ENCODE data around the gene ZNF283.

Gene ZNF283

GRCh38 chr19:43872547-43873336 lies 45.6 kb downstream of the ZNF283 start:
- FAIRE-seq: no peak

DNA sequence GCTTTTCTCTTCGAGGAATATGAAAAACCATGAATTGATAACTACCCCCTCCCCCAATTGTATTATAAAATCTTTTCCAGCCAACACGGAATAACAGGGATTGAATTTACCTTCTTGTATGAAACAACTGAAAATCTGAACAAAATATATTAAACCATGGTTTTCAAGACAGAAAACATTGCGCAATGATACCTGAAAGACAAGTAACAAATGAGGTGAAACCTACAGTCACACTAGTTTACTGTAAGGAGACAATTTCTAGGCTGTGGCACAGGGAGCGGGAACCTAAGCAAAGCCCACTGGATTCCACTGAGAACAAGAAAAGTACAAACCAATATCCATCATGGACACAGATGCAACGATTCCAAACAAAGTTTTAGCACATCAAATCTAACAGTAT lies 53.4 kb downstream of the ZNF283 start:
- FAIRE-seq: no peak

DNA sequence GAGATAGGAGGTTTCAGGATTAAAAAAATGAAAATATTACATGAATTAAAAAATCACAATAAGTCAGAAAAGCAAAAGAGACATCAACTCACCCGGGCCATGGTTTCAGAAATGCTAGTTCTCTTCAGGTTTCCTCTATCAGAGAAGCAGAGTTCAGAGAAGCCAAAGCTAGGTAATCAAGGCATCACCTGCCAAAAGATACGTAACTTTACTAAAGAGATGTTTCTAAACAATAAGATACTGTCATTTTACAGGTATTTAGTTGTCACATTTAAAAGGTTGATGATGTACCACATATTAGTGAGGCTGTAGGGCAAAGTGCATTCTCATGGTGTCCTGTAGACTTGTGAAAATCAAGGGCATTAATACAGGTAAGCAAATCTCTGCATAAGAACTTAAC lies 56.7 kb downstream of the ZNF283 start, which contains the start of gene ZNF404:
Gene ZNF404, minus strand, starts transcription at position 101 of the 400 bp plus-strand sequence.
- no peak for FAIRE-seq

DNA sequence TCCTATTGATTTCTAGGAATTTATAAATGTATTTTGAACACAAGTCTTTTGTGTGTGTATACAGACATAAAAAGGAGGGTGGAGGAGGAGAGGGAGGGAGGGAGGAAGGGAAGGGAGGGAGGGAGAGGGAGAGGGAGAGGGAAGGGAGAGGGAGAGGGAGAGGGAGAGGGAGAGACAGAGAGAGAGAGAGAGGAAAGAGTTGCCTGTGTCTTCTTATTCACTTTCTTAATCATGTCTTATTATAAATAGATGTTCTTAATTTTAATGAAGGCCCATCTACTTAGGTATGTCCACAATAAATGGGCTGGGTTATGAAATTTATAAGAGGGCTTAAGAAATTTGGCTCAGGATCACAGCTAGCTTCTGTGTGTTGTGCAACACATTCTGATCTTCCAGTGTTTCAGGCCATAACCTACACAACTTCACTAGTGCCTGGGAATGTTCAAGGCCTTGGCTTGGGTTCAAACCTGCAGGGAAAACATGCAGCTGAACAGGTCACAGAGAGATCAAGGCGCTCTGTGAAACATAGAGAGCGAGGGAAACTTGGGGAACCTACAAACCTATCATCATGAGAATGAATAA lies 68.7 kb downstream of the ZNF283 start:
- no peak for FAIRE-seq
